Panc1 (cell line): Measurements from ENCODE around the gene CADM1. TPM values are rescaled to one million over a fixed set of nuclear protein-coding genes. Genes with fewer than 3 reads are reported as not detected.

Experiments
- ATAC-seq: fragments of 200-7000 bp; cut with Tn5 transposase; 2 replicates; pipeline ENCODE4 v1.9.1; 2020; ENCODE audit warnings: mild to moderate bottlenecking, moderate library complexity
- BruUV-seq: library from RNA; stranded (reverse); fragments of 400-500 nt; replicated peaks from 2 replicates; lab custom pipeline; 2021; lab: Mats Ljungman, UMichigan
- CTCF ChIA-PET: fragments of 300-600 bp; sonication (Branson Sonifier 250); formaldehyde crosslinking; loops from one replicate; lab custom pipeline; 2022; ENCODE audit warnings: antibody characterized with exemption; lab: Charles Lee
- POLR2A ChIA-PET: fragments of 300-600 bp; sonication (Branson Sonifier 250); formaldehyde crosslinking; loops from one replicate; lab custom pipeline; 2022; ENCODE audit warnings: antibody characterized with exemption; lab: Charles Lee
- DNase-seq: peaks from one replicate; pipeline ENCODE4 v3.0.0-alpha.2; 2010; ENCODE audit warnings: low read depth, low spot score
- H3K27ac ChIP-seq: 2 replicates; pipeline ENCODE4 v1.5.1; 2011; ENCODE audit warnings: mild to moderate bottlenecking, low read length, inconsistent platforms
- H3K27me3 ChIP-seq: fragments of 200-500 bp; sonication (Bioruptor generic); 2 replicates; pipeline ENCODE4 v1.6.0; 2014; ENCODE audit warnings: low read length, inconsistent platforms; ENCODE audit not compliant: control insufficient read depth, insufficient read depth
- H3K36me3 ChIP-seq: fragments of 200-500 bp; sonication (Bioruptor generic); 2 replicates; pipeline ENCODE4 v1.5.1; 2014; ENCODE audit warnings: inconsistent platforms, mild to moderate bottlenecking, low read length, moderate library complexity; ENCODE audit not compliant: control insufficient read depth, insufficient read depth
- H3K4me1 ChIP-seq: 2 replicates; pipeline ENCODE4 v1.5.1; 2011; ENCODE audit warnings: inconsistent platforms, mild to moderate bottlenecking, low read length, moderate library complexity; ENCODE audit not compliant: control insufficient read depth, insufficient read depth
- H3K4me3 ChIP-seq, 2 experiments: 2 replicates each; pipeline ENCODE4 v1.5.1; 2011 to 2012; ENCODE audit warnings: low read depth in 2 of 2, low read length in 2 of 2, mild to moderate bottlenecking in 2 of 2, inconsistent platforms in 1 of 2, moderate library complexity in 1 of 2
- H3K9me3 ChIP-seq: fragments of 200-500 bp; sonication (Bioruptor generic); 2 replicates; pipeline ENCODE4 v1.5.1; 2014; ENCODE audit warnings: low read depth, mild to moderate bottlenecking, inconsistent platforms, low read length, moderate library complexity; ENCODE audit not compliant: control insufficient read depth, insufficient read depth
- CTCF ChIP-seq: fragments of 450-650 bp; IDR thresholded peaks from 2 replicates; pipeline ENCODE4 v1.5.1; 2017; ENCODE audit warnings: mild to moderate bottlenecking
- POLR2AphosphoS5 ChIP-seq: IDR thresholded peaks from 2 replicates; pipeline ENCODE4 v1.6.1; 2012; ENCODE audit warnings: mild to moderate bottlenecking, low read depth, low read length, moderate library complexity
- REST ChIP-seq, 2 experiments: IDR thresholded peaks; 2 replicates each; pipeline ENCODE4 v1.6.1; 2011 to 2012; ENCODE audit warnings: low read depth in 2 of 2, control low read depth in 1 of 2, low read length in 1 of 2, mild to moderate bottlenecking in 1 of 2, moderate library complexity in 1 of 2; ENCODE audit not compliant: insufficient read depth in 1 of 2
- SIN3A ChIP-seq: IDR thresholded peaks from 2 replicates; pipeline ENCODE4 v1.6.1; 2012; ENCODE audit warnings: low read depth, mild to moderate bottlenecking, low read length, moderate library complexity, borderline replicate concordance; ENCODE audit not compliant: insufficient read depth
- TCF7L2 ChIP-seq: IDR thresholded peaks from 2 replicates; pipeline ENCODE4 v1.6.1; 2011; ENCODE audit warnings: mild to moderate bottlenecking, low read depth, low read length, inconsistent platforms
- in situ Hi-C: cut with HindIII; loops from 2 replicates; pipeline ENCODE4 v1.10.0; 2016; ENCODE audit warnings: low sequenced_read_pairs, low pct_unique_long_range_greater_than_20kb
- intact Hi-C: fragments of 100-400 bp; cut with micrococcal nuclease; formaldehyde crosslinking; loops from one replicate; pipeline ENCODE4 v1.10.0; 2022; ENCODE audit not compliant: unreplicated experiment
- total RNA-seq: library from RNA; stranded (reverse); gene quantifications from one replicate; pipeline ENCODE4 v1.2.1, GENCODE V29; 2021; ENCODE audit not compliant: unreplicated experiment

CADM1 gene
- total RNA-seq, 1 experiment from 2014 or later: 3.9 TPM

GRCh38 chr11:115168229-115168671 lies 336.0 kb downstream of the CADM1 start:
- DNase-seq: no peak
- H3K4me3 ChIP-seq: no peak overlapping the region
- BruUV-seq: no TSS peak
- H3K27me3 ChIP-seq: no peaks in the 10 kb centered on the region; the same call in none of the 2 replicates
- no peak overlapping the region for H3K27ac ChIP-seq
- no peaks in the 10 kb centered on the region for H3K4me1 ChIP-seq
- intact Hi-C loops: no loop called here
- ChIA-PET CTCF (interaction anchor here (0.6 kb wide), 1 partner anchor 10 kb away, joined by 3 read pairs; no protein-coding TSS in a partner anchor), POLR2A (no interaction called here)
- in situ Hi-C loops: no loop called here
- H3K9me3 ChIP-seq: no peaks in the 10 kb centered on the region
- no peak for ATAC-seq
- no peaks in the 10 kb centered on the region for H3K36me3 ChIP-seq
- TF ChIP-seq CTCF (no peak), TCF7L2 (no peak), SIN3A (no peak), REST (IDR thresholded peaks at IDR 0.05; ENCODE audit: insufficient read depth in 1 of 2, low read depth in 2 of 2, low read length in 1 of 2) (no peak), POLR2AphosphoS5 (no peak)

DNA sequence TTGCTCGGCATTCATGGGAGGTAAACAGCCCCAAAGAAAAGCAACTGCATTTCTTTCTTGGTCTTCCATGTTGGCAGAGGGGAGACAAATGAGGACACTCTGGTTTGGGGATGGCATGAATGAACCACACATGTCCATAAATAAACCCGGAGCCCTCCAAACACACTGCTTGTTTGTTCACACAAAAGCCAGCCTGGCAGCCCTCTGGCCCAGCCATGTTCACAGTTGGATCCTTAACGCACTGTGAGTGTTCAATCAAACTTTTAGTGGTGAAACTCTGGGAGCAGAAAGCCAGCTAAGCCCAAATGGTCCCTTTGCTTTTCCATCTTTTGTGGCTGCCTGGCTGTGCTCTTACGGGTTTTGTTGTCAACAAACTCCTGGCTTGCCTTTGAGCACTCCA lies 336.8 kb downstream of the CADM1 start:
- no peak for TF ChIP-seq SIN3A
- no peak for TF ChIP-seq REST (IDR thresholded peaks at IDR 0.05; ENCODE audit: insufficient read depth in 1 of 2, low read depth in 2 of 2, low read length in 1 of 2)
- no peak for TF ChIP-seq POLR2AphosphoS5
- TF ChIP-seq CTCF: no peak
- no peak for TF ChIP-seq TCF7L2
- no peaks in the 10 kb centered on the region for H3K36me3 ChIP-seq
- CTCF ChIA-PET: no interaction called here
- H3K4me1 ChIP-seq: no peaks in the 10 kb centered on the region
- no peaks in the 10 kb centered on the region for H3K9me3 ChIP-seq
- H3K27me3 ChIP-seq: no peaks in the 10 kb centered on the region; the same call in none of the 2 replicates
- no peak overlapping the region for H3K27ac ChIP-seq
- BruUV-seq: no TSS peak
- in situ Hi-C loops (no loop called here), intact Hi-C loops (no loop called here)
- no peak overlapping the region for H3K4me3 ChIP-seq
- DNase-seq (no peak), ATAC-seq (no peak)
- POLR2A ChIA-PET: no interaction called here
